Left renal cortex interstitium (tissue), 4 donors: Measurements from ENCODE around the gene VPS33A. TPM values are rescaled to one million over a fixed set of nuclear protein-coding genes. Genes with fewer than 3 reads are reported as not detected.
"Not testable (repeated sequence)": the region's sequence is repeated elsewhere in the genome, so short reads cannot be mapped to it uniquely, and the experiment has no call there.

Experiments
- DNase-seq, 4 donors: peaks; one replicate each; pipeline ENCODE4 v3.0.0-alpha.2; 2013; ENCODE audit warnings: low read depth in 4 of 4, low spot score in 2 of 4, missing footprints in 1 of 4
- polyA plus RNA-seq, 4 donors: library from polyadenylated mRNA; unstranded; fragments of 120-200 nt; gene quantifications; one replicate each; pipeline ENCODE4 v1.2.1, GENCODE V29; 2013; ENCODE audit not compliant: insufficient read length in 4 of 4

VPS33A gene
- polyA plus RNA-seq, 4 donors, result 16.5 to 21.4 (median 17.6) TPM

DNA sequence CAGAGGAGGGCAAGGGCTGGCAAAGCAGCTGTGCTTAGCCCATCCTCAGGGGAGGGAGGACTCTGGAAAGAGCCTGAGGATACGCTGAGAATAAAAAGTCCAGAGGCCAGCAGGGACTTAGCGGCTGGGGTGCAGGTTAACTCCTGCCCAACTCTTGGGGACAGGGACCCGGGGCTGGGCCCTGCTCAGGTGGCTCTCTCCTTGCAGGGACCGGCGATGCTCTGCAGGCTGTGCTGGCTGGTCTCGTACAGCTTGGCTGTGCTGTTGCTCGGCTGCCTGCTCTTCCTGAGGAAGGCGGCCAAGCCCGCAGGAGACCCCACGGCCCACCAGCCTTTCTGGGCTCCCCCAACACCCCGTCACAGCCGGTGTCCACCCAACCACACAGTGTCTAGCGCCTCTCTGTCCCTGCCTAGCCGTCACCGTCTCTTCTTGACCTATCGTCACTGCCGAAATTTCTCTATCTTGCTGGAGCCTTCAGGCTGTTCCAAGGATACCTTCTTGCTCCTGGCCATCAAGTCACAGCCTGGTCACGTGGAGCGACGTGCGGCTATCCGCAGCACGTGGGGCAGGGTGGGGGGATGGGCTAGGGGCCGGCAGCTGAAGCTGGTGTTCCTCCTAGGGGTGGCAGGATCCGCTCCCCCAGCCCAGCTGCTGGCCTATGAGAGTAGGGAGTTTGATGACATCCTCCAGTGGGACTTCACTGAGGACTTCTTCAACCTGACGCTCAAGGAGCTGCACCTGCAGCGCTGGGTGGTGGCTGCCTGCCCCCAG lies 60.0 kb downstream of the VPS33A start:
- DNase-seq, result no peak

DNA sequence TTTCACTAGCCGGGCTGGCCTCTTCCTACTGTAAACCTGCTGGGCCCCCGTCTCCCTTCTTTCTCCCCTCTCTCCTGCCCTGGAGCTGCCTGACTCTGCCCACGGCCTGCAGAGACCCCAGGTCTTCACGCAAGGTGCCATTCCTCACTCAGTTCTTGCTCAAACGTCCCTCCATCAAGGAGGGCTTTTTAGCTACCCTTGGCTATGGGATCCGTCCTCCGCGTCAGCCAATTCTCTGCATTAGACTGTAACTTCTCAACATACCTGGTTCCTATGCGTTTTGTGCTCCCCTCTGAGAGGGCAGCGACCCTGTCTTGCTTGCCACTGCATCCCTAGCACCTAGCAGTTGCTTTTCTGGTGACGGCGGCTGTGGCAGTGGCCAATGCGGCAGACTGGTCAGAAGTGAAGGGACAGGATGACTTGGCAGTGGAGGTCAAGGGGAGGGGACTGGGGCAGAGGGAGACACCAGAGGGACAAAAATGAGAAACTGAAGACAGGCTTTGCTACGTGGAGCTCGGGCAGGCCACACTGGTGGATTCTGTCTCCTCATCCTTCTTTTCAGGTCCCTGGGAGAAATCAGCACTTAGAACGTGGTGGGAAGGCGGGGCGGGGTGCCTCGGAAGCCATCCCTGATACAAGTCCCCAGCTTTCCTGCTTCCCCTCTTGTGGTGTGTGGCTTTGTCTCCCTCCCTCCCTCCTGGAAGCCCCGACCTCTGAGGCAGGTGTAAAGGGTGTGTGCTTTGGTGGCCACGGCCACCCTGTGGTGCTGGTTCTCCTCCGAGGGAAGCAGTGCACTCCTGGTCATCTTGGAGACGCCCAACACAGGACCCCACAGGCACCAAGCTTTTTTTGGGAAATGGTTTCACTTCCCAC lies 61.0 kb downstream of the VPS33A start:
- no peak for DNase-seq

GRCh38 chr12:122204167-122205052 lies 61.9 kb downstream of the VPS33A start:
- DNase-seq, result no peak

DNA sequence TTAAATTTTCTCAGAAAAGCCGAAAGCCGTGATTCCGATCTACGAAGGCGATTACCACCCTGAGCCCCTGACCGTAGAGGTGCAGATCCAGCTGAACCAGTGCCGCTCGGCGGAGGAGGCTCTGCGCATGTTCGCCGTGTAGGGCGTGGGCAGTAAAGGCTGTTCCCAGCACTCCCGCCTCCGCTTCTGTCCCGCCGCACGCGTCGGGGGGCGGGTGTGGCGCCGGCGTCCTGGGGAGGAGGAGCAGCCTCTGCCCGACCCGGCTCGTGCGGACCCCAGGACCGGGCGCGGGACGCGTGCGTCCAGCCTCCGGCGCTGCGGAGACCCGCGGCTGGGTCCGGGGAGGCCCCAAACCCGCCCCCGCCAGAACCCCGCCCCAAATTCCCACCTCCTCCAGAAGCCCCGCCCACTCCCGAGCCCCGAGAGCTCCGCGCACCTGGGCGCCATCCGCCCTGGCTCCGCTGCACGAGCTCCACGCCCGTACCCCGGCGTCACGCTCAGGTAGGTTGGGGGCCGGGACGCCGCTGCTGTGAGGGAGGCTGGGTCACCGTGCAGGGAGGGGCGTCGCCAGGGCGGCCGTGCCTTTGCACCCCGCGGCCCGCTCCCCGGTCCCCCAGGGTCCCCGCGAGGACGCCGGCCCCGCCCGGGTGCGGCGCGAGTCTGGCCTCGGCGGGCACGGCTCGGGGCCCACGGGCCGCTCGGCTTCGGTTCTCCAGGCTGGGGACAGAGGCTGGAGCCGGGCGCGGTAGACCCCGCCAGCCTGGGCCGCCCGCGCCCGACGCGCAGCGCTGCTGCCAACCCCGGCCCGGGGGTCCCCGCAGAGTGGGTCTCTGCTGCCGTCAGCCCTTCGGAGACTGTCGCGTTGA lies 62.8 kb downstream of the VPS33A start, which contains the start of gene B3GNT4:
Gene B3GNT4, plus strand, starts transcription at position 409 of the 866 bp plus-strand sequence. CDS start 910 bp downstream, outside the sequence.
- DNase-seq, result no peak

GRCh38 chr12:122202811-122203210 lies 63.5 kb downstream of the VPS33A start:
- not testable (repeated sequence) for DNase-seq

DNA sequence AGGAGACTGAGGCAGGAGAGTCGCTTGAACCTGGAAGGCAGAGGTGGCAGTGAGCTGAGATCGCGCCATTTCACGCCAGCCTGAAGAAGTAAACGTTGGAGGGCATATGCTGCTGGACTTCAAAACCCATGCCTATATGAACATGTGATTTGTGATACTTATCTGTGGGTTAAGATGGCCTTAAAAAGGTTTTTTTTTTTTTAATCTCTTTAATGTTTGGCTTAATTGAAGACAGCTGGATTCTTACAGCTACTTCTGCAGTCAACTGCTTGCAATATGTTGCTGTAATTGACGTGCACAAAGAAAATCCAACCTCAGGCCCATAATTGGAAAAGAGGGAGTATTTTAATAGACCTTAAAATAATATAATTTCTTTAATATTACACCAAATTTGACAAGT lies 64.3 kb downstream of the VPS33A start:
- DNase-seq, result no peak

GRCh38 chr12:122201381-122201780 lies 64.9 kb downstream of the VPS33A start:
- DNase-seq, result no peak

DNA sequence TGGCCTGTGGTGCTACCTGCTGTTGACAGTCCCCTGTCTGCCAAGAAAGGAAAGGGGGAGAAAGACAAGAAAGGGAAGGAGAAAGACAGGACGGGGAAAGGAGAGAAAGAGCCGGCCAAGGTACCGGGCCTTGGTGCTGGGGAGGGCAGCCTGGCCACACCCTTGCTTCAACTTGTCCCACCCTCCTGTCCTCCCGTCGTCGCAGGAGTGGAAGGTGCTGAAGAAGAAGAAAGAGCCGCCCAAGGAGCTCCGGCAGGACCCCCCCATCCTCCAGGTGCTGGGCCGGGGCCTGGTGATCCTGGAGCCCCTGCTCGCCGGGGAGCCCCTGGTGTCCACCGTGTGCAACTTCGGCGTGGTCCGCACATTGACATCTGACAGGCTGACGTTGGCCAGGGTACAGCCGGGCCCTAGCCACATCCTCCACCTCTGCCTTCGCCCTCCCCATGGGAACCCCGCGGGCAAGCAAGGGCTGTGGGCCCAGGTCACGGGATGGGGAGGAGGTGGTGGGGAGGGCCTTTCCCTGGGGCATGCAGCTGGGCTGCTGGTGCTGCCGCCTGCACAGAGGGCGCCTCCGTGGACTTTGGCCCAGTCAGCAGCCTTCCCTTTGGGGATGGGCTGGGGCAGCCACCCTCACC lies 65.6 kb downstream of the VPS33A start:
- no peak for DNase-seq

- no peak for DNase-seq
Measured at GRCh38 chr12:122199484-122200355, 66.6 kb downstream of the VPS33A start.

DNA sequence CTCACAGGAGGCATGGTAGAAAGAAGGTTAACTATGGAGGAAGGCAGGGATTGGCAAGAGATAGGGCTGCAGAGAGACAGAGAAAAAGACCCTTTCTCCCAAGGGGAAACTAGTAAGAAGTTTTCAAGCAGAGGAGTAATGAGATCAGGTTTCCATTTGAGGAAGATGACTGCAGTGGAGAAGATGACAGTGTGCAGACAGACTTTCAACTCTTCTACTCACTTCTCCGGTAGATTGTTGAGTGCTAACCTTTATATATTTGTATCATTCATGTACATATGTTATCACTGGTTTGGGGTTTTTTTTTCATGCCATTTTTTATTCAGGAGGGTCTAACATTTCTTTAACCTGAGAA lies 68.7 kb downstream of the VPS33A start:
- no peak for DNase-seq

GRCh38 chr12:122195405-122195804 lies 70.9 kb downstream of the VPS33A start:
- no peak for DNase-seq

DNA sequence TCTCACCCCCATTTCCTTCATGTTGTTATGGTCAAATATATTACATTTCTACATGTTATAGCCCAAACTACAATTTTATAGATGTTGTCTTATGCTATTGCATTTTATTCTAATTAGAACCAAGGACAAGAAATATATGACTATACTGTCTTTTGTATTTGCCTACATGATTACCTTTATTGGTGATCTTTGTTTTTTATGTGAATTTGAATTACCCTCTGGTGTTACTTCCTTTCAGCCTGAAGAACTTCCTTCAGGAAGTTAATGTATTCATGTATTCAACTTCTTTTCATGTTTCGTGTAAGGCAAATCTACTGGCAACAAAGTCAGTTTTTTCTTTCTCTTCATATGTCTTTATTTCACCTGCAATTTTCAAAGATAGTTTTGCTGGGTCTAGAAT lies 71.5 kb downstream of the VPS33A start:
- no peak for DNase-seq

GRCh38 chr12:122192441-122192840 lies 73.9 kb downstream of the VPS33A start:
- no peak for DNase-seq

DNA sequence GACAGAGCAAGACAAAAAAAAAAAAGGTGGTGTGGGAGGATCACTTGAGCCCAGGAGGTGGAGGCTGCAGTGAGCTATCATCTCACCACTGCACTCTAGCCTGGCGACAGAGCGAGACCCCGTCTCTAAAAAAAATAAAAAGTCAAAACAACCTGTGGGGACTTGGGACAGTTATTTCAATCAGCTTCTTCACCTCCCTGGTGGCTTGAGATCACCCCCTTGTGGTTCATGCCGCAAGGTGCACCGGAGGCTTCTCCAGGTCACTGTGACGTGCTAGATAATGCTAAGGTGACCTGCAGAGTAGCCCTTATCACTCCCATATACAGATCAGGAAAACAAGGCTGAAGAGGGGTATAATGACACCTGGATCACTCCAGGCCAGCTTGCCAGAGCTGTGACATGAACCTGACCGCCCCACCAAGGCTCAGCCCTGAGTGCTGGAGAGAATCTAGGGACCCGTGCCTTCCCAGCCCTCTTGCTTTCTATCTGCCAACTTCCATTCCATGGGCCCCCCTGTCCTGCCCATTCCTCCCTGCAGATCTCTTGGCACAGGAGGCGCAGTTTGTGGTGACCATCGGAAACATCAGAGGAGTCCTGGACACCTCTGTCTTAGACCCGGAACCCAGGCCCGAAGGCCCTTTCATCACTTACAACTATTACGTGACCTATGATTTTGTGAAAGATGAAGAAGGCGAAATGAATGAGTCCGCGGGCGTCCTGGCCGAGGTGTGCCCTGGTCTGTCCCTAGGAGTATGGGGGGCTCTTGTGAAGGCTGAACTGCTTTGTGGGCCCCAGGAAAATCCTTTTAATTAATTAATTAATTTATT lies 75.2 kb downstream of the VPS33A start:
- DNase-seq, result peak in 1 of 4 donors; percentile 36

- no peak for DNase-seq
Measured at GRCh38 chr12:122189626-122190475, 76.4 kb downstream of the VPS33A start.

DNA sequence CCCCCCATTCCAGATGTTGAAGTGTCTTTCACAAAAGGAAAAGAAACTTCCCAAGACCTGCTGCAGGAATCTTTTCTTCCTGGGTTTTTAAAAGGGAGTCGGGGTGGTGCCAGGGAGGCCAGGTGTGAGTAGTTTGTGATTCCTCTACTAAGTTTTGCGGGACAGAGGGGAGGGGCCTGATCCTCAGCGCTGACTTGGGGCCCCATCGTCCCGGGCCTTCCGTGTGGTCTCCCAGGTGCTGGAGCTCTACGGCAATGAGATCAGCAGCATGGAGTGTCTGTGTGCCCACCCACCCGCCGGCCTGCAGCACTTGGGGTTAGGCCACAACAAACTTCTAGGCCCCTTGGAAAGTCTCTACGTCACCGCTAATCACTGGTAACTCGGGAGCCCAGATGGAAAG lies 78.8 kb downstream of the VPS33A start:
- DNase-seq, result no peak
